AG04449 (cell line): ENCODE results near the gene PCSK2.

ENCODE experiments used
- CTCF ChIA-PET: fragments of 350-600 bp; formaldehyde crosslinking; extraction: SDS; loops from one replicate; lab custom pipeline; 2021; ENCODE audit warnings: antibody characterized with exemption; lab: Yijun Ruan, JAX
- POLR2A ChIA-PET: fragments of 400-600, 350-600 bp; formaldehyde crosslinking; extraction: SDS; loops from one replicate; lab custom pipeline; 2020; ENCODE audit warnings: antibody characterized with exemption, inconsistent platforms; lab: Yijun Ruan, JAX
- DNase-seq: peaks from one replicate; pipeline ENCODE4 v3.0.0-alpha.2; 2010; ENCODE audit warnings: low read depth, low spot score
- H3K4me3 ChIP-seq: 2 replicates; pipeline ENCODE4 v1.5.1; 2011; ENCODE audit warnings: low read depth, mild to moderate bottlenecking, control low read depth, low read length
- CTCF ChIP-seq: IDR thresholded peaks from one replicate; pipeline ENCODE4 v1.5.1; 2011; ENCODE audit warnings: mild to moderate bottlenecking, moderate library complexity, low read length, control low read depth, inconsistent platforms; ENCODE audit not compliant: insufficient read depth; ENCODE audit errors: missing control alignments

PCSK2 gene

GRCh38 chr20:17327185-17328148, 100.6 kb downstream of the PCSK2 start:
- POLR2A ChIA-PET = no interaction called here
- DNase-seq = no peak
- TF ChIP-seq CTCF = no peak
- H3K4me3 ChIP-seq = no peak overlapping the region
- CTCF ChIA-PET = no interaction called here

GRCh38 chr20:17334932-17335331, 108.1 kb downstream of the PCSK2 start:
- no peak overlapping the region for H3K4me3 ChIP-seq
- CTCF ChIA-PET = no interaction called here
- TF ChIP-seq CTCF = no peak
- DNase-seq = no peak
- POLR2A ChIA-PET = no interaction called here

- ChIA-PET CTCF (no interaction called here), POLR2A (no interaction called here)
- no peak for DNase-seq
These were observed 112.2 kb downstream of the PCSK2 start for GRCh38 chr20:17339000-17339399.

GRCh38 chr20:17343091-17343490, 116.3 kb downstream of the PCSK2 start:
- no peak for DNase-seq
- ChIA-PET CTCF (interaction anchor here (0.9 to 1.4 kb wide), 2 partner anchors 539 to 541 kb away, joined by 3 read pairs; no protein-coding TSS in a partner anchor), POLR2A (no interaction called here)
- no peak overlapping the region for H3K4me3 ChIP-seq
- TF ChIP-seq CTCF = no peak

More at GRCh38 chr20:17339000-17339399, 112.2 kb downstream of the PCSK2 start:
- no peak for TF ChIP-seq CTCF
- H3K4me3 ChIP-seq = no peak overlapping the region

- POLR2A ChIA-PET = no interaction called here
- CTCF ChIA-PET = interaction anchor here (0.9 to 1.4 kb wide), 2 partner anchors 540 to 542 kb away, joined by 3 read pairs; no protein-coding TSS in a partner anchor
- H3K4me3 ChIP-seq = no peak overlapping the region
- TF ChIP-seq CTCF = no peak
- no peak for DNase-seq
These were observed 117.0 kb downstream of the PCSK2 start for GRCh38 chr20:17343656-17344452.

GRCh38 chr20:17344790-17345189, 118.0 kb downstream of the PCSK2 start:
- DNase-seq = no peak
- no peak overlapping the region for H3K4me3 ChIP-seq
- ChIA-PET CTCF (no interaction called here), POLR2A (no interaction called here)
- no peak for TF ChIP-seq CTCF
